Panc1 (cell line): ENCODE data around the gene SYT5. TPM values are rescaled to one million over a fixed set of nuclear protein-coding genes. Genes with fewer than 3 reads are reported as not detected.

Experiments used
- ATAC-seq: fragments of 200-7000 bp; cut with Tn5 transposase; 2 replicates; pipeline ENCODE4 v1.9.1; 2020; ENCODE audit warnings: mild to moderate bottlenecking, moderate library complexity
- BruUV-seq: library from RNA; stranded (reverse); fragments of 400-500 nt; replicated peaks from 2 replicates; lab custom pipeline; 2021; lab: Mats Ljungman, UMichigan
- CTCF ChIA-PET: fragments of 300-600 bp; sonication (Branson Sonifier 250); formaldehyde crosslinking; loops from one replicate; lab custom pipeline; 2022; ENCODE audit warnings: antibody characterized with exemption; lab: Charles Lee
- POLR2A ChIA-PET: fragments of 300-600 bp; sonication (Branson Sonifier 250); formaldehyde crosslinking; loops from one replicate; lab custom pipeline; 2022; ENCODE audit warnings: antibody characterized with exemption; lab: Charles Lee
- DNase-seq: peaks from one replicate; pipeline ENCODE4 v3.0.0-alpha.2; 2010; ENCODE audit warnings: low read depth, low spot score
- H3K27ac ChIP-seq: 2 replicates; pipeline ENCODE4 v1.5.1; 2011; ENCODE audit warnings: mild to moderate bottlenecking, low read length, inconsistent platforms
- H3K27me3 ChIP-seq: fragments of 200-500 bp; sonication (Bioruptor generic); 2 replicates; pipeline ENCODE4 v1.6.0; 2014; ENCODE audit warnings: low read length, inconsistent platforms; ENCODE audit not compliant: control insufficient read depth, insufficient read depth
- H3K36me3 ChIP-seq: fragments of 200-500 bp; sonication (Bioruptor generic); 2 replicates; pipeline ENCODE4 v1.5.1; 2014; ENCODE audit warnings: inconsistent platforms, mild to moderate bottlenecking, low read length, moderate library complexity; ENCODE audit not compliant: control insufficient read depth, insufficient read depth
- H3K4me1 ChIP-seq: 2 replicates; pipeline ENCODE4 v1.5.1; 2011; ENCODE audit warnings: inconsistent platforms, mild to moderate bottlenecking, low read length, moderate library complexity; ENCODE audit not compliant: control insufficient read depth, insufficient read depth
- H3K4me3 ChIP-seq, 2 experiments: 2 replicates each; pipeline ENCODE4 v1.5.1; 2011 to 2012; ENCODE audit warnings: low read depth in 2 of 2, low read length in 2 of 2, mild to moderate bottlenecking in 2 of 2, inconsistent platforms in 1 of 2, moderate library complexity in 1 of 2
- H3K9me3 ChIP-seq: fragments of 200-500 bp; sonication (Bioruptor generic); 2 replicates; pipeline ENCODE4 v1.5.1; 2014; ENCODE audit warnings: low read depth, mild to moderate bottlenecking, inconsistent platforms, low read length, moderate library complexity; ENCODE audit not compliant: control insufficient read depth, insufficient read depth
- POLR2AphosphoS5 ChIP-seq: IDR thresholded peaks from 2 replicates; pipeline ENCODE4 v1.6.1; 2012; ENCODE audit warnings: mild to moderate bottlenecking, low read depth, low read length, moderate library complexity
- REST ChIP-seq, 2 experiments: IDR thresholded peaks; 2 replicates each; pipeline ENCODE4 v1.6.1; 2011 to 2012; ENCODE audit warnings: low read depth in 2 of 2, control low read depth in 1 of 2, low read length in 1 of 2, mild to moderate bottlenecking in 1 of 2, moderate library complexity in 1 of 2; ENCODE audit not compliant: insufficient read depth in 1 of 2
- SIN3A ChIP-seq: IDR thresholded peaks from 2 replicates; pipeline ENCODE4 v1.6.1; 2012; ENCODE audit warnings: low read depth, mild to moderate bottlenecking, low read length, moderate library complexity, borderline replicate concordance; ENCODE audit not compliant: insufficient read depth
- TCF7L2 ChIP-seq: IDR thresholded peaks from 2 replicates; pipeline ENCODE4 v1.6.1; 2011; ENCODE audit warnings: mild to moderate bottlenecking, low read depth, low read length, inconsistent platforms
- in situ Hi-C: cut with HindIII; loops from 2 replicates; pipeline ENCODE4 v1.10.0; 2016; ENCODE audit warnings: low sequenced_read_pairs, low pct_unique_long_range_greater_than_20kb
- intact Hi-C: fragments of 100-400 bp; cut with micrococcal nuclease; formaldehyde crosslinking; loops from one replicate; pipeline ENCODE4 v1.10.0; 2022; ENCODE audit not compliant: unreplicated experiment
- total RNA-seq: library from RNA; stranded (reverse); gene quantifications from one replicate; pipeline ENCODE4 v1.2.1, GENCODE V29; 2021; ENCODE audit not compliant: unreplicated experiment
- TF ChIP-seq, protein P1 (sequence below): fragments of 450-650 bp; IDR thresholded peaks from 2 replicates; pipeline ENCODE4 v1.5.1; 2017; ENCODE audit warnings: mild to moderate bottlenecking

SYT5 gene
- total RNA-seq, 1 experiment from 2014 or later: 3.2 TPM

GRCh38 chr19:55146705-55147273 is 33.3 kb downstream of the SYT5 start:
- H3K27ac ChIP-seq: peak overlapping the region; percentile 55
- ATAC-seq (peak; percentile 91), DNase-seq (no peak)
- no peaks in the 10 kb centered on the region for H3K9me3 ChIP-seq
- no peaks in the 10 kb centered on the region for H3K27me3 ChIP-seq
- no peaks in the 10 kb centered on the region for H3K36me3 ChIP-seq
- ChIA-PET CTCF (interaction anchor here (0.6 to 1.3 kb wide), 10 partner anchors 8 to 486 kb away, joined by 3 to 8 read pairs (median 5); partner anchors contain the start of gene ZNF784), POLR2A (interaction anchor here (0.6 kb wide), 2 partner anchors 10 to 185 kb away, joined by 6 read pairs; no protein-coding TSS in a partner anchor)
- no TSS peak for BruUV-seq
- H3K4me3 ChIP-seq: peak overlapping the region; percentile 47 to 77
- peaks cover 17% of the 10 kb centered on the region; the same call in 1 of the 2 replicates for H3K4me1 ChIP-seq
- in situ Hi-C loops (no loop called here), intact Hi-C loops (loop anchor here (10.0 kb wide), 1 partner anchor 278 kb away; no protein-coding TSS in a partner anchor)
- TF ChIP-seq POLR2AphosphoS5 (no peak), REST (IDR thresholded peaks at IDR 0.05; ENCODE audit: insufficient read depth in 1 of 2, low read depth in 2 of 2, low read length in 1 of 2) (no peak), SIN3A (no peak)
- TF ChIP-seq, protein P1, sequence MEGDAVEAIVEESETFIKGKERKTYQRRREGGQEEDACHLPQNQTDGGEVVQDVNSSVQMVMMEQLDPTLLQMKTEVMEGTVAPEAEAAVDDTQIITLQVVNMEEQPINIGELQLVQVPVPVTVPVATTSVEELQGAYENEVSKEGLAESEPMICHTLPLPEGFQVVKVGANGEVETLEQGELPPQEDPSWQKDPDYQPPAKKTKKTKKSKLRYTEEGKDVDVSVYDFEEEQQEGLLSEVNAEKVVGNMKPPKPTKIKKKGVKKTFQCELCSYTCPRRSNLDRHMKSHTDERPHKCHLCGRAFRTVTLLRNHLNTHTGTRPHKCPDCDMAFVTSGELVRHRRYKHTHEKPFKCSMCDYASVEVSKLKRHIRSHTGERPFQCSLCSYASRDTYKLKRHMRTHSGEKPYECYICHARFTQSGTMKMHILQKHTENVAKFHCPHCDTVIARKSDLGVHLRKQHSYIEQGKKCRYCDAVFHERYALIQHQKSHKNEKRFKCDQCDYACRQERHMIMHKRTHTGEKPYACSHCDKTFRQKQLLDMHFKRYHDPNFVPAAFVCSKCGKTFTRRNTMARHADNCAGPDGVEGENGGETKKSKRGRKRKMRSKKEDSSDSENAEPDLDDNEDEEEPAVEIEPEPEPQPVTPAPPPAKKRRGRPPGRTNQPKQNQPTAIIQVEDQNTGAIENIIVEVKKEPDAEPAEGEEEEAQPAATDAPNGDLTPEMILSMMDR: no peak

DNA sequence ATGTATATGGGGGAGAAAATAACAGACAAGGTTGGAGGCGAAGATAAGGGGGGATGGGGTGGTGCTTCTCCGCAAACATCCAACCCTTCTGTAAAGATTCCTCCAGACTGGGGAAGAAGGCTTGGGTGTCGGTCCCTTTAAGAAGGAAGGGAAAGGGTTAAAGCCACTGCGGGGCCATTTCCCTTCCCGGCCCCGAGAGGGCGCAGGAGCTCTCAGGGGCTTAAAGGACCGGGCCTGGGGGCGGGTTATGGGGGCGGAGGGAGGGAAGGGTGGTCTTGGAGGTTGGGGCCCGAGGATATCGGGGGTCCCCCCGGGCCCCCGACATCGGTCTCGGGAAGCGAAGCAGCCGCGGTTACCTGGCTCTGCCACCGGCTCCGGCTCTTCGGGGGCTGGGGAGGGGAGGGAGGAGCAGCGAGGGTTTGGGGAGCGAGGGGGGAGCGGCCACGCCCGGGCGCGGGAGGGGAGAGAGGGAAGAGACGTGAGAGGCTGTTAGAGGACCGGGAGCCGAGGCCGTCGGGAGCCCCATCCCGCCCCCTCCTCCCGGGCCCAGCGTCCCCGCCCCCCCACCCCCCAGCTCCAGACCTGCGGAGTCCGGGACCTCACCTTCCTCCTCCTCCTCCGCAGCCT is 33.9 kb downstream of the SYT5 start:
- in situ Hi-C loops: no loop called here
- DNase-seq (no peak), ATAC-seq (peak; percentile 84)
- no peak overlapping the region; the same call in 1 of the 2 replicates for H3K27ac ChIP-seq
- no peaks in the 10 kb centered on the region for H3K9me3 ChIP-seq
- peaks cover 17% of the 10 kb centered on the region; the same call in 1 of the 2 replicates for H3K4me1 ChIP-seq
- ChIA-PET CTCF (interaction anchor here (0.6 to 1.3 kb wide), 9 partner anchors 10 to 486 kb away, joined by 3 to 8 read pairs (median 5); partner anchors contain the start of gene ZNF784), POLR2A (no interaction called here)
- intact Hi-C loops: loop anchor here (10.0 kb wide), 1 partner anchor 279 kb away; no protein-coding TSS in a partner anchor
- no peaks in the 10 kb centered on the region for H3K27me3 ChIP-seq
- BruUV-seq: no TSS peak
- H3K4me3 ChIP-seq: peak overlapping the region; percentile 47 to 77
- H3K36me3 ChIP-seq: no peaks in the 10 kb centered on the region
- TF ChIP-seq, protein P1: peak; percentile 99
- TF ChIP-seq POLR2AphosphoS5 (no peak; the same call in 1 of the 2 replicates), SIN3A (0 out of 2 replicates have a peak, but pooled peaks have one; percentile 24), TCF7L2 (no peak)
